GM12892 (cell line): ENCODE results near the gene KLC1.

Experiments used
- POLR2A ChIP-seq: IDR thresholded peaks from 2 replicates; pipeline ENCODE4 v1.6.1; 2011; ENCODE audit warnings: low read depth, low read length, control low read depth
- TAF1 ChIP-seq: IDR thresholded peaks from 2 replicates; pipeline ENCODE4 v1.6.1; 2011; ENCODE audit warnings: low read depth, mild to moderate bottlenecking, control low read depth, low read length, borderline replicate concordance

- TF ChIP-seq POLR2A (no peak), TAF1 (no peak)
Observed at GRCh38 chr14:103728141-103728540, 99.1 kb downstream of the KLC1 start.
